GM12878 (cell line): ENCODE data around the gene AMY2B. TPM values are rescaled to one million over a fixed set of nuclear protein-coding genes. Genes with fewer than 3 reads are reported as not detected.

Experiments used
- ATAC-seq: fragments of 200-7000 bp; cut with Tn5 transposase; 3 replicates; pipeline ENCODE4 v1.9.1; 2020; ENCODE audit warnings: mild to moderate bottlenecking, moderate library complexity
- BruUV-seq: library from RNA; stranded (reverse); fragments of 400-500 nt; replicated peaks from 2 replicates; lab custom pipeline; 2021; lab: Mats Ljungman, UMichigan
- CTCF ChIA-PET: fragments of 300-600 bp; sonication (Branson Sonifier 250); formaldehyde crosslinking; extraction: SDS; loops from one replicate; lab custom pipeline; 2021; ENCODE audit warnings: inconsistent platforms; lab: Yijun Ruan, JAX
- POLR2A ChIA-PET: fragments of 350-600 bp; formaldehyde crosslinking; extraction: SDS; loops from one replicate; lab custom pipeline; 2021; ENCODE audit warnings: inconsistent platforms; lab: Charles Lee
- RAD21 ChIA-PET: fragments of 300-600 bp; sonication (Branson Sonifier 250); formaldehyde crosslinking; loops from one replicate; lab custom pipeline; 2023; ENCODE audit warnings: antibody characterized with exemption; ENCODE audit not compliant: unreplicated experiment; lab: Charles Lee
- SMC1A ChIA-PET: fragments of 300-600 bp; sonication (Branson Sonifier 250); formaldehyde crosslinking; loops from one replicate; lab custom pipeline; 2023; ENCODE audit not compliant: unreplicated experiment, uncharacterized antibody; lab: Charles Lee
- DNase-seq: peaks from one replicate; pipeline ENCODE4 v3.0.0-alpha.2; 2011; ENCODE audit warnings: low read depth, low spot score
- FAIRE-seq: peaks from 3 replicates; lab custom pipeline; 2011; peaks lifted over from hg19 to GRCh38; lab: Jason Lieb, UNC
- H2AFZ ChIP-seq: 2 replicates; pipeline ENCODE4 v1.6.0; 2011; ENCODE audit warnings: low read depth, low read length, control low read depth; ENCODE audit not compliant: control insufficient read depth
- H3K27ac ChIP-seq: 2 replicates; pipeline ENCODE4 v1.5.1; 2011; ENCODE audit warnings: control low read depth; ENCODE audit not compliant: control insufficient read depth, insufficient read depth
- H3K27me3 ChIP-seq, 2 experiments: replicated peaks in 1 of 2; 2 replicates each; pipeline versions ENCODE4 v1.6.0 to v1.6.1; 2011; ENCODE audit warnings: low read length in 1 of 2; ENCODE audit not compliant: control insufficient read depth in 2 of 2, insufficient read depth in 2 of 2
- H3K36me3 ChIP-seq, 2 experiments: 2 replicates each; pipeline ENCODE4 v1.5.1; 2011; ENCODE audit warnings: low read length in 1 of 2; ENCODE audit not compliant: control insufficient read depth in 2 of 2, insufficient read depth in 2 of 2
- H3K4me1 ChIP-seq: 2 replicates; pipeline ENCODE4 v1.6.1; 2011; ENCODE audit warnings: mild to moderate bottlenecking, low read length, moderate library complexity, mixed read lengths; ENCODE audit not compliant: control insufficient read depth, insufficient read depth
- H3K4me2 ChIP-seq: 2 replicates; pipeline ENCODE4 v1.6.0; 2011; ENCODE audit warnings: control low read depth; ENCODE audit not compliant: control insufficient read depth, insufficient read depth
- H3K4me3 ChIP-seq: fragments of 200-600 bp; sonication (generic); 2 replicates; pipeline ENCODE4 v1.5.1; 2016
- H3K79me2 ChIP-seq: 2 replicates; pipeline ENCODE4 v1.6.0; 2011; ENCODE audit warnings: low read length; ENCODE audit not compliant: control insufficient read depth, insufficient read depth
- H3K9ac ChIP-seq: 2 replicates; pipeline ENCODE4 v1.8.0; 2011; ENCODE audit warnings: low read length, control low read depth, mixed read lengths; ENCODE audit not compliant: control insufficient read depth, insufficient read depth
- H3K9me3 ChIP-seq: replicated peaks from 3 replicates; pipeline ENCODE4 v1.5.1; 2011; ENCODE audit warnings: mild to moderate bottlenecking, low read length; ENCODE audit not compliant: control insufficient read depth, insufficient read depth
- H4K20me1 ChIP-seq: 2 replicates; pipeline ENCODE4 v1.6.0; 2011; ENCODE audit not compliant: control insufficient read depth, insufficient read depth
- ATF2 ChIP-seq: IDR thresholded peaks from 2 replicates; pipeline ENCODE4 v1.6.1; 2012; ENCODE audit warnings: low read length, inconsistent platforms
- CUX1 ChIP-seq: IDR thresholded peaks from 2 replicates; pipeline ENCODE4 v1.6.1; 2012; ENCODE audit warnings: improper control_type of control experiment, low read depth, low read length; ENCODE audit not compliant: insufficient replicate concordance
- E4F1 ChIP-seq: fragments of 450-650 bp; IDR thresholded peaks from 2 replicates; pipeline ENCODE4 v1.6.1; 2018; ENCODE audit warnings: borderline replicate concordance, mild to moderate bottlenecking; ENCODE audit not compliant: partially characterized antibody
- EED ChIP-seq: sonication (generic); IDR thresholded peaks from 2 replicates; pipeline ENCODE4 v1.6.1; 2016; ENCODE audit warnings: antibody characterized with exemption, low read depth
- TCF3 ChIP-seq: IDR thresholded peaks from 2 replicates; pipeline ENCODE4 v1.6.1; 2012; ENCODE audit warnings: low read depth, mild to moderate bottlenecking, low read length, borderline replicate concordance; ENCODE audit not compliant: insufficient read depth
- ZBTB33 ChIP-seq: fragments of 450-650 bp; IDR thresholded peaks from 2 replicates; pipeline ENCODE4 v1.6.1; 2017; ENCODE audit warnings: mild to moderate bottlenecking
- ZBTB40 ChIP-seq: fragments of 450-650 bp; IDR thresholded peaks from 2 replicates; pipeline ENCODE4 v1.6.1; 2016; ENCODE audit warnings: mild to moderate bottlenecking, moderate library complexity, borderline replicate concordance
- WGBS: methylation state at CpG from one replicate; pipeline ENCODE4 v1.1.6; 2016; ENCODE audit warnings: low lambda C conversion rate; ENCODE audit not compliant: insufficient replicate concordance, insufficient coverage; ENCODE audit errors: missing lambda C conversion rate; 5-methylcytosine and 5-hydroxymethylcytosine counted together
- in situ Hi-C: fragments of 300-500 bp; cut with MboI; formaldehyde crosslinking; loops from 9 replicates; pipeline ENCODE4 v1.14.3; 2018; ENCODE audit warnings: mixed read lengths
- intact Hi-C: fragments of 100-400 bp; cut with micrococcal nuclease; formaldehyde crosslinking; loops from one replicate; pipeline ENCODE4 v1.14.2; 2022; ENCODE audit not compliant: unreplicated experiment
- polyA plus RNA-seq, 11 experiments: library from polyadenylated mRNA; depleted of rRNA in 4 of 11; unstranded in 6 of 11; stranded (reverse) in 5 of 11; fragments of >200 nt; fragmentation: Nextera tagmentation in 4 of 11; fragmentation: Illumina TruSeq in 1 of 11; extraction: Ambion mirVana in 4 of 11; extraction: Trizol in 1 of 11; gene quantifications; 1 replicate in 1 of 11; 2 replicates in 10 of 11; pipeline versions ENCODE4 v1.2.1 to v1.2.3, GENCODE V29; 2011 to 2016; ENCODE audit warnings: inconsistent platforms in 2 of 11, missing spikeins in 2 of 11, low read depth in 1 of 11
- total RNA-seq, 4 experiments: library from RNA; depleted of rRNA in 3 of 4; stranded (reverse); fragments of >200 nt in 3 of 4; fragmentation: Illumina TruSeq in 1 of 4; extraction: Trizol in 1 of 4; gene quantifications; 2 replicates each; pipeline versions ENCODE4 v1.2.1 to v1.2.3, GENCODE V29; 2013 to 2021

Gene AMY2B
- total and polyA plus RNA-seq, 10 of the 15 experiments (the other 5 are each of a cell fraction or from before 2014, with no cell fraction given), result 2.1 to 9.9 (median 4.8) TPM

- H3K27me3 ChIP-seq, result no peaks in the 10 kb centered on the region
- H3K27ac ChIP-seq, result no peak overlapping the region
- H4K20me1 ChIP-seq, result no peaks in the 10 kb centered on the region
- ChIA-PET RAD21 (no interaction called here), CTCF (no interaction called here), SMC1A (no interaction called here), POLR2A (no interaction called here)
- intact Hi-C loops, result no loop called here
- peaks cover 2 to 34% of the 10 kb centered on the region in 2 experiments for H3K36me3 ChIP-seq
- FAIRE-seq, result peak; percentile 35
- DNase-seq, result no peak
- no peak overlapping the region for H3K9ac ChIP-seq
- no peaks in the 10 kb centered on the region for H3K4me1 ChIP-seq
- peaks cover 1% of the 10 kb centered on the region; the same call in 1 of the 2 replicates for H3K79me2 ChIP-seq
- H3K4me3 ChIP-seq, result no peak overlapping the region
- no TSS peak for BruUV-seq
- in situ Hi-C loops, result no loop called here
- H3K9me3 ChIP-seq, result no peaks in the 10 kb centered on the region
- H2AFZ ChIP-seq, result no peak overlapping the region
- no peak overlapping the region for H3K4me2 ChIP-seq
- 100% methylated on average over 2 of the region's 2 CpGs for WGBS
- no peak for ATAC-seq
- TF ChIP-seq EED (no peak), ZBTB40 (no peak), ATF2 (no peak), E4F1 (no peak), ZBTB33 (no peak), CUX1 (no peak), TCF3 (no peak)
Observed at GRCh38 chr1:103538226-103538625, 33.2 kb upstream of the AMY2B start.
